AG09319 (cell line): ENCODE results near the gene CASP10.
"Not testable (repeated sequence)": the region's sequence is repeated elsewhere in the genome, so short reads cannot be mapped to it uniquely, and the experiment has no call there.

Source experiments
- DNase-seq: peaks from one replicate; pipeline ENCODE4 v3.0.0-alpha.2; 2010; ENCODE audit warnings: low read depth; ENCODE audit errors: extremely low read depth
- TF ChIP-seq, protein P1 (sequence below): IDR thresholded peaks from 2 replicates; pipeline ENCODE4 v1.5.1; 2011; ENCODE audit warnings: low read depth, mild to moderate bottlenecking, inconsistent platforms, low read length, moderate library complexity

CASP10 gene

GRCh38 chr2:201176081-201176481, 6.9 kb upstream of the CASP10 start:
- DNase-seq: no peak
- TF ChIP-seq, protein P1, sequence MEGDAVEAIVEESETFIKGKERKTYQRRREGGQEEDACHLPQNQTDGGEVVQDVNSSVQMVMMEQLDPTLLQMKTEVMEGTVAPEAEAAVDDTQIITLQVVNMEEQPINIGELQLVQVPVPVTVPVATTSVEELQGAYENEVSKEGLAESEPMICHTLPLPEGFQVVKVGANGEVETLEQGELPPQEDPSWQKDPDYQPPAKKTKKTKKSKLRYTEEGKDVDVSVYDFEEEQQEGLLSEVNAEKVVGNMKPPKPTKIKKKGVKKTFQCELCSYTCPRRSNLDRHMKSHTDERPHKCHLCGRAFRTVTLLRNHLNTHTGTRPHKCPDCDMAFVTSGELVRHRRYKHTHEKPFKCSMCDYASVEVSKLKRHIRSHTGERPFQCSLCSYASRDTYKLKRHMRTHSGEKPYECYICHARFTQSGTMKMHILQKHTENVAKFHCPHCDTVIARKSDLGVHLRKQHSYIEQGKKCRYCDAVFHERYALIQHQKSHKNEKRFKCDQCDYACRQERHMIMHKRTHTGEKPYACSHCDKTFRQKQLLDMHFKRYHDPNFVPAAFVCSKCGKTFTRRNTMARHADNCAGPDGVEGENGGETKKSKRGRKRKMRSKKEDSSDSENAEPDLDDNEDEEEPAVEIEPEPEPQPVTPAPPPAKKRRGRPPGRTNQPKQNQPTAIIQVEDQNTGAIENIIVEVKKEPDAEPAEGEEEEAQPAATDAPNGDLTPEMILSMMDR: no peak

DNA sequence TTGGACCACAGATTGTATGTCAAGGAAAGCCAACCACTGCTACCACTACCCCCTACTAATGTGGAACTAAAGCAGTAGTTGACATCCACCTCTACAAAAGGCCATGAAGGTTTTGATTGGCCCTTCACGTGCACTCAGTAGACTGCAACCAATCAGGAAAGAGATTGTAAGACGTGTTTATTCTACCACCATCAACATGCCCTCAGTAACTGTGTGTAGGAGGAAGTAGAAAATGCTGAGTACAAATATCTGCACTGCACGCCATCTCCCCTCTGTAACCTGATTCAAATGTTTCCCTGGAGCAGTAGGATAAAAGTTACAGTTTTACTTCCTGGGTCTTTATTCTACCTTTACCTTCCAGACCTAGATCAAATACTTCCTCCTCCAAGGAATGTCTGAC, 2.9 kb upstream of the CASP10 start:
- DNase-seq: no peak
- TF ChIP-seq, protein P1: no peak

GRCh38 chr2:201183365-201183727, 405 bp downstream of the CASP10 start:
- TF ChIP-seq, protein P1: no peak
- DNase-seq: no peak

- not testable (repeated sequence) for DNase-seq
Observed at GRCh38 chr2:201183835-201184234, 894 bp downstream of the CASP10 start.

DNA sequence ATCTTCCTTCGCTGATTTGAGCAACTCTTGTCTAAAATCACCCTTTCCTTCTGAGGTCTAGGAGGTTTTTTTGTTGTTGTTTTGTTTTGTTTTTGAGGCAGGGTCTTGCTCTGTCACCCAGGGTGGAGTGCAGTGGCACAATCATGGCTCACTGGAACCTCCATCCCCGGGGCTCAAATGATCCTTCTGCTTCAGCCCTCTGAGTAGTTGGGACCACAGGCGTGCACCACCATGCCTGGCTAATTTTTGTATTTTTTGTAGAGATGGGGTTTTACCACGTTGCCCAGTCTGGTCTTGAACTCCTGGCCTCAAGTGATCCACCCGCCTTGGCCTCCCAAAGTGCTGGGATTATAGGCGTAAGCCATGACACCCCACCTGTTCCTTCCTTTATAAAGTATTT, 1.3 kb downstream of the CASP10 start:
- DNase-seq: not testable (repeated sequence)

DNA sequence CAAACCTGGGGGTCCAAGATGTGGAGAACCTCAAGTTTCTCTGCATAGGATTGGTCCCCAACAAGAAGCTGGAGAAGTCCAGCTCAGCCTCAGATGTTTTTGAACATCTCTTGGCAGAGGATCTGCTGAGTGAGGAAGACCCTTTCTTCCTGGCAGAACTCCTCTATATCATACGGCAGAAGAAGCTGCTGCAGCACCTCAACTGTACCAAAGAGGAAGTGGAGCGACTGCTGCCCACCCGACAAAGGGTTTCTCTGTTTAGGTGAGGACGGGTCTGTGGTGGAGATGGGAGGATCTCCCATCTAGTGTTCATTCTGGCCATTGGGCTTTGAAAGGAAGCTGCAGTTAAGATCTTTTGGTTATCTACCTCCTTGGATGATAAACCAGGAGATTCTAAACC, 2.9 kb downstream of the CASP10 start:
- no peak for DNase-seq
- TF ChIP-seq, protein P1: no peak

DNA sequence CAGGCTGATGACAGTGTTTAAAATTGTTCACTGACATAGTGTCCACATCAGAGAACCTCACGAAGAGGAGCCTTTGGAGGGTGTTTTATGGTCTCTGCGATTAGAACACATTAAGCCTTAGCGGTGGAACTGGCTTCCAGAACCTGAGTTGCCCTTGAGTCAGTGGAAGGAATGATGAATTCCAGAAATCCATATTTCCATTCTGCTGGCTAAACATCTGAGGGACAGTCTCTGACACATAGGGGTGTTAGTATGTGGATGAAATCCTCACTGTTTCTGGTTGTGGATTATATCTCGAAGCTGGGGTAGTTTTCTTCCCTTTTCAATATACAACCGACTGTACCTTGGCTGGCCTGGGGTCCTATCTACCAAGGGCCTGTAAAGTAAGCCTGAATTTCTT, 4.0 kb downstream of the CASP10 start:
- DNase-seq: no peak
- TF ChIP-seq, protein P1: no peak

GRCh38 chr2:201188449-201188848, 5.5 kb downstream of the CASP10 start:
- DNase-seq: no peak
- TF ChIP-seq, protein P1: no peak
